Activated CD4-positive, CD25-positive, alpha-beta regulatory T cell treated with anti-CD3 and anti-CD28 coated beads, Interleukin-2, amount 50 U/mL, for 24 hours (primary cell): ENCODE data around the gene TANC1.
"Not testable (repeated sequence)": the region's sequence is repeated elsewhere in the genome, so short reads cannot be mapped to it uniquely, and the experiment has no call there.

Experiments used
- ATAC-seq, 2 donors: fragments of 150-1000 bp; cut with Tn5 transposase; one replicate each; pipeline ENCODE4 v1.10.0; 2021; ENCODE audit warnings: mild to moderate bottlenecking in 1 of 2, moderate library complexity in 1 of 2

The TANC1 gene

GRCh38 chr2:159032580-159032979 lies 64.1 kb downstream of the TANC1 start:
- no peak for ATAC-seq

- no peak for ATAC-seq
Observed at GRCh38 chr2:159034713-159035112, 66.3 kb downstream of the TANC1 start.

GRCh38 chr2:159035790-159036411 lies 67.5 kb downstream of the TANC1 start:
- no peak for ATAC-seq

- not testable (repeated sequence) for ATAC-seq
Observed at GRCh38 chr2:159036461-159036860, 68.0 kb downstream of the TANC1 start.

GRCh38 chr2:159041328-159041727 lies 72.9 kb downstream of the TANC1 start:
- ATAC-seq = not testable (repeated sequence)

DNA sequence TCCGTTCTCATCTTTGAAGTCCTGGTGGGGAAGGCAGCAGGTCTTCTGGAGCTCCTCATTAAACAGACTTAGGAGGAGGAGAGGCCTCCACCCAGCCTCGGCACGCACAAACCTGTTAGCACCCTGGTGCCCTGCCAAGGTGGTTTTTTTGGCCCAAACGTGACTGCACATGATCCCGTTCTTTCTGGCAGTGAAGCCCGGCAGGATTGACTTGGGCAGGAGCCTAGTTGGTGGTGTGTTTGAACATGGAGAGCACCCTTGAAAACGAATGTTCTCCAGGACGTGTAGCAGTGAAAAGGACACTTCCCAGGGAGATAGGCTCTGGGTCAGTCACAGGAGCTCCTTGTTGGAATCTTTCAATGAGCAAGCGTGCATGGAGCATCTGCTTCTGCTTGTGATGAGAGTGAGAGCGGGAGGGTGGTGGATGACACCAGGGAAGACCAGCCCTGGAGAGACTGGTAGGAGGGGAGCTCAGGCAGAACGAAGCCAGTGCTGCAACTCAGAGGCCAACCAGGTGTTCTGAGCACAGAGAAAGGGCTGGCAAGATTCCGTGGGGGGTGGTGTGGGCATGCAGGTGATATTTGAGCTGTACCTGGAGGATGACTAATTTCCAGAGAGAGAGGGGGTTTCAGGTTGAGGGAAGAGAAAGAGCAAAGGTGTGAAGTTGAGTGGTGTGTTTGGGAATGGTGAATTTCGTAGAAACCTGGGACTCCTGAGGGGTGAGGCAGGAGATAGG lies 73.8 kb downstream of the TANC1 start:
- no peak for ATAC-seq

GRCh38 chr2:159043710-159044109 lies 75.3 kb downstream of the TANC1 start:
- ATAC-seq = no peak

DNA sequence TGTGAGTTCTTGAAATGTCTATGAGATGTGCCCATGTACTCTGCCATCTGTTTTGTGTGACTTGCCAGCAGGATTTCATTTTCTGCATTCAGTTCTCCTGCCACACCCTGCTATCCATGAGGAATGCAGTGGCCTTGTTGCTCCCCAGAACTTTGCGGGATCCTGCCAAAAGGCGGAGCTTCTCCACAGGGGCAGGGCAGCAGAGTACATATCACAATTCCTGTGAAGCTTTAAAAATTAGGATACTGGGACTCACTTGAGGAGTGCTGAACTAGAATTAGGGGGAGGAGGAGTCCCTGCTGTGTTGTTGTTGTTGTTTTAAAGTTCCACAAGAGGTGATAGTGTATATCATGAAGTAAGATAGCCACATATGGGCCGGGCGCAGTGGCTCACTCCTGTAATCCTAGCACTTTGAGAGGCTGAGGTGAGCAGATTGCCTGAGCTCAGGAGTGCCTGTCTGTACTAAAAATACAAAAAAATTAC lies 76.4 kb downstream of the TANC1 start:
- no peak for ATAC-seq

DNA sequence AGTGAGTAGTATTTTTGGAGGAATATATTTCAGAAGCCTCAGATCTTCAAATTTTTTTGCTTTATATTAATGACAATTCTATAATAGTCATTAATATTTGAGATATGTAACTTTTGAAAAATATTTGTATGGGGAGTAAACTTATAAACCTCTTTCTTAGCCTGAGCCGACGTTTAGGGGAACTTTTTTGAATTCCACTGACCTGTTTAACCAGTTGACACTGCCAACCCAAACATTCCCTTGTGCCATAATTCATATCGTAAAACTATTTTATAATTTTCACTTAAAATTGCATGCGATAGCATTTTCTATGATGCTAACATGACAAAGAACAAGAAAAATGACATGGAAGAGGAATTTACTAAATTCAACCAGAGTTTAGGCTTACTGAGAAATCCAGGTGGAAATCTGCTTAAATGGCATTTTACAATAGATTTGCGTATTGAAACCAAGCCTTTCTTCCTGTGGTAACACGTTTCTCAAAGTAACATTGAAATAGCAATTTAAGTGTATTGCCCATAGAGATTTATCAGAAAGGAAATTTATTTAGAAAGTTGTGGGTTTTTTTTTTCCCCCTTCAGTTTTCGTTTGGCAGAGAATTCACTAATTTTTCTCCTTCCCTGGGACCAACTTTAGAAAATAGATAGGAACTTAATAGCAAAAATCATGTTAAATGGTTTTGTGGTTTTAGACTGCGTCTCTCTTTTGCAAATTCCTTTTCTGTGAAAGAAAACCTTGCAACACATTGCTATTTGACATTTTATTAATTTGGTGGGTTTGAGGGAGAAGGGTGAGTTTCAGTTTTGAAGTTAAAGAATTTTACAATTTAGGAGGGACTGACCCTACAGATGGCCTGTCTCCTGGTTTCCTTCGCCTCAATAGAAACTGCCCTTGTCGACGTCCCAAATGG lies 77.4 kb downstream of the TANC1 start:
- no peak for ATAC-seq

- no peak for ATAC-seq
Observed at GRCh38 chr2:159046966-159047365, 78.5 kb downstream of the TANC1 start.

DNA sequence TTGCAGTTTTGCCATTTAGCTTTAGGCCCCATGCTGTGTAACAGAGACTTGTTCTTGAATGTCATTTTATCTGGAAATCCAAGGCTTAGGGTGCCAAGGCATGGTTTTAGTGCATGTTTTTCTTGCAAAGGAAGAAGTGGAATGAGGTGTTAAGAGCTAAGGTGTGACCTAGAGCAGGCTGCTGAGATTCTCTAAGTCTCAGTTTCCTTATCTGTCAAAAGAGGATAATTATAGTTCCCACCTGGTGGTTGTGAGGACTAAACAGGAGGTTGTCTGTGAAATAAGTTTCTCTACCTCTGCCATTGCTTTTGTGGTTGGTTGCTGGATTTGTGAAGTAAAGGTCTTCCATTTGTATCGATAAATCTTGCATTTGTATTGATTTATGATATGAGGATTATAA lies 82.0 kb downstream of the TANC1 start:
- ATAC-seq = no peak

- no peak for ATAC-seq
Observed at GRCh38 chr2:159051133-159051532, 82.7 kb downstream of the TANC1 start.

GRCh38 chr2:159051661-159052060 lies 83.2 kb downstream of the TANC1 start:
- no peak for ATAC-seq

- ATAC-seq = no peak
Observed at GRCh38 chr2:159052157-159052601, 83.7 kb downstream of the TANC1 start.

GRCh38 chr2:159053161-159054031 lies 85.0 kb downstream of the TANC1 start:
- no peak for ATAC-seq

GRCh38 chr2:159054032-159054334 lies 85.5 kb downstream of the TANC1 start:
- ATAC-seq = no peak

DNA sequence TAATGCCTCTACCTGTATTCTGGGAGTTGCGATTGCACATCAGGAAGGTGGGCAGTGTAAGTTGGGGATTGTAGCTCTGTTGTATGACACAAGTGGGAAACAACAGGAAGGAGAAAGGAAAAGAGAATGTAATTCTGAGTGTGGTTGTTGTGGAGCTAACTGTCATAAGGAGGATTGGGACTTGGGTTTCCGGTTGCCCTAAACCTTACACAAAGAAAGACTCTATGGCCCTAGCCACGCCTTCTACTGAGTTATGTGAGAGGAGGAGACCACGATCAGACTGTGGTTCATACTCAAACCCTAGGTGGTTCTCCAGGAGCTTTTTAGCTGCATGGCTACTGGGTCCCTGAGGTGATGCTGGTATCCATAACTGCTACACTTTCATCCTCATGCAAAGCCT lies 86.5 kb downstream of the TANC1 start:
- ATAC-seq = no peak

- ATAC-seq = no peak
Observed at GRCh38 chr2:159060518-159060917, 92.1 kb downstream of the TANC1 start.

- no peak for ATAC-seq
Observed at GRCh38 chr2:159063677-159064076, 95.2 kb downstream of the TANC1 start.

DNA sequence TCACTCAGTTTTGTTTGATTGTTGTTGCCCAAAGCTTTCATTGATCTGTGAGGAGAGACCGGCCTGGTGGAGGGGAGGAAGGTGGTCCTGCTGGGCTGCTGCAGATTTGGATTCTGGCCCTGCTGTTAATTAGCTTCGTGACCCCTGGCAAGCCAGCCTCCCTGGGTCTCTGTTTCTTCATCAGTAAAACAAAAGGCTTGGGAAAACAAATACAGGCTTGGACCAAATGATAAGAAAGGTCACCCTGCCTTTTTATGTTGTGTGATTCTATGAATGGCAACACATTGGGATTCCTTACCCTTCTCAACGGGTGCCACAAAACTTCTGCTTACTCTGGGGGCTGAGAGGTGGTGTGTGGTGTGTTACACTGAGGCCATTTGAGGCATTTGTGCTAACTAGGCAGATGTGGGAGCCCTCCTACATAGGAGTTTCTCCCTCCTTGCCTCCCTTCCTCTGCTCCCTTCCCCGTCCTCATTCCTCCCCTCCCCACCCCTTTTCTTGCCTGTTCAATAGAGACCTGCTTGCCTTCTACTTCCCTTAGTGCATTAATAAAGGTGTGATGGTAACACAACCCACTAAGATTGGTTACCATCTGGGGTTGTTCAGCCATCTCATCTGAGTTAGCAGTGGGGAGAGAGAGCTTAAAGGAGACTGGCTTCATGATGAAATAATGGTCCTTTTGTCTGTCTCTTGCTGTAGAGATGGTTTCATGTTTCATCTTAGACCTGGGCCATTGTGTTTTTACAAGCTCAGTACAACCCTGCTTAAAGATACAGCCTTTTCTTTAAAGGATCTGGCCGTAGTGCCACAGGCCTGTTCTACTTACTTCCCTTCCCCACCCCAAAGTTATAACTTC lies 96.2 kb downstream of the TANC1 start:
- ATAC-seq = no peak

DNA sequence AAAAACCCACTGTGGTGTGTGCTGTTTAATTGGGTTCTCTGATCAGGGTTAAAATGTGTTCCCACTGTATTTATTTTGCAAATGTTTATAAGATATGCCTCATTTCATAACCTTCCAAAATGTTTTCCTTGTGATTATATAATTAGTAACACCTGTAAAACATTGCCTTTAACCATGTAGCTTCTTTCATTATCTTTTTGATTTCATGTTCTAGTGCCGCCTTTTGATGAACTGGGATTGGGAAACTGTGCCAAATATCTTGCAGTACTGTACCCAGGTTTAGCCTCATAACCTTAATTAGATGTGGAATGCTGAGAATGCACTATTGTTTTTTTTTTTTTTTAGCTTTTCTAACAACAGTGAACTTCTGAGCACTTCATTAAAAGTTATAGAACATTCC lies 96.9 kb downstream of the TANC1 start:
- no peak for ATAC-seq

GRCh38 chr2:159065891-159066290 lies 97.5 kb downstream of the TANC1 start:
- ATAC-seq = no peak
